K562 (cell line): ENCODE results near the gene ZNF865. TPM values are rescaled to one million over a fixed set of nuclear protein-coding genes. Genes with fewer than 3 reads are reported as not detected.
A peak's percentile ranks its signal among the peaks of the same experiment; 100 is the strongest.

Experiments
- CREM ChIP-seq: IDR thresholded peaks from 2 replicates; pipeline ENCODE4 v1.6.1; 2014; ENCODE audit warnings: antibody characterized with exemption, low read depth
- E2F4 ChIP-seq: sonication (generic); formaldehyde crosslinking; IDR thresholded peaks from 2 replicates; pipeline ENCODE4 v1.8.0; 2022; ENCODE audit warnings: mild to moderate bottlenecking, low read depth, missing genetic modification reagents
- ETS1 ChIP-seq: conservative IDR thresholded peaks from 2 replicates; pipeline ENCODE4 v1.6.1; 2011; ENCODE audit warnings: low read depth, mild to moderate bottlenecking, low read length; ENCODE audit not compliant: control insufficient read depth
- HDAC3 ChIP-seq: fragments of 450-650 bp; IDR thresholded peaks from 2 replicates; pipeline ENCODE4 v1.6.1; 2018; ENCODE audit warnings: borderline replicate concordance, mild to moderate bottlenecking, moderate library complexity; ENCODE audit not compliant: partially characterized antibody
- HDAC6 ChIP-seq: IDR thresholded peaks from 2 replicates; pipeline ENCODE4 v1.6.1; 2012; ENCODE audit warnings: low read depth, mild to moderate bottlenecking, control low read depth, inconsistent platforms, low read length, moderate library complexity
- HMG20A ChIP-seq: fragments of 450-650 bp; formaldehyde crosslinking; conservative IDR thresholded peaks from 2 replicates; pipeline ENCODE4 v1.4.0; 2020; ENCODE audit warnings: mild to moderate bottlenecking, mixed read lengths
- KLF1 ChIP-seq: fragments of 450-650 bp; IDR thresholded peaks from 2 replicates; pipeline ENCODE4 v1.6.1; 2016; ENCODE audit warnings: missing genetic modification characterization, missing compliant biosample characterization
- MCM7 ChIP-seq, 2 experiments: fragments of 450-650 bp; IDR thresholded peaks; 2 replicates each; pipeline ENCODE4 v1.6.1; 2016 to 2018
- NCOR1 ChIP-seq: fragments of 450-650 bp; IDR thresholded peaks from 2 replicates; pipeline ENCODE4 v1.6.1; 2016; ENCODE audit warnings: mild to moderate bottlenecking, moderate library complexity
- NONO ChIP-seq, 2 experiments: fragments of 200-400 bp in 1 of 2; fragments of 450-650 bp in 1 of 2; formaldehyde crosslinking in 1 of 2; IDR thresholded peaks; 2 replicates each; pipeline ENCODE4 v1.6.1; 2017; ENCODE audit warnings: low read depth in 2 of 2, mild to moderate bottlenecking in 2 of 2, moderate library complexity in 2 of 2, low read length in 1 of 2
- RFX5 ChIP-seq: IDR thresholded peaks from 2 replicates; pipeline ENCODE4 v1.6.1; 2011; ENCODE audit warnings: low read depth, mild to moderate bottlenecking, improper control_type of control experiment, low read length
- SREBF1 ChIP-seq: fragments of 150-350 bp; IDR thresholded peaks from 2 replicates; pipeline ENCODE4 v1.6.1; 2014; ENCODE audit warnings: antibody characterized with exemption, low read depth, low read length, borderline replicate concordance
- SRSF7 ChIP-seq: fragments of 200-400 bp; formaldehyde crosslinking; optimal IDR thresholded peaks from 2 replicates; pipeline ENCODE3; 2017; ENCODE audit warnings: mild to moderate bottlenecking, low read depth, low read length
- TCF15 ChIP-seq: fragments of 250-450 bp; sonication (Bioruptor Pico); IDR thresholded peaks from 2 replicates; pipeline ENCODE4 v1.8.0; 2022; ENCODE audit warnings: moderate library complexity, mild to moderate bottlenecking, inconsistent platforms
- TFAP4 ChIP-seq: sonication (generic); formaldehyde crosslinking; IDR thresholded peaks from 2 replicates; pipeline ENCODE4 v1.8.0; 2022; ENCODE audit warnings: missing genetic modification reagents, mild to moderate bottlenecking, moderate library complexity, borderline replicate concordance
- ZBTB2 ChIP-seq: fragments of 450-650 bp; IDR thresholded peaks from 2 replicates; pipeline ENCODE4 v1.6.1; 2016; ENCODE audit warnings: antibody characterized with exemption
- ZBTB8A ChIP-seq: fragments of 450-650 bp; IDR thresholded peaks from 2 replicates; pipeline ENCODE4 v1.6.1; 2018; ENCODE audit warnings: mild to moderate bottlenecking, moderate library complexity; ENCODE audit not compliant: partially characterized antibody
- ZNF239 ChIP-seq: fragments of 250-450 bp; sonication (Bioruptor Pico); IDR thresholded peaks from 2 replicates; pipeline ENCODE4 v1.4.0; 2020; ENCODE audit warnings: mild to moderate bottlenecking
- polyA plus RNA-seq, 8 experiments: library from polyadenylated mRNA; depleted of rRNA in 4 of 8; stranded (reverse) in 5 of 8; unstranded in 3 of 8; fragments of >200 nt; fragmentation: Nextera tagmentation in 2 of 8; fragmentation: Illumina TruSeq in 1 of 8; extraction: Ambion mirVana in 2 of 8; extraction: Trizol in 1 of 8; gene quantifications; 2 replicates each; pipeline versions ENCODE4 v1.2.1 to v1.2.3, GENCODE V29; 2011 to 2014; ENCODE audit warnings: inconsistent platforms in 1 of 8, missing spikeins in 1 of 8
- total RNA-seq, 7 experiments: library from RNA; depleted of rRNA in 6 of 7; stranded (reverse); fragments of >200 nt in 6 of 7; fragmentation: Illumina TruSeq in 2 of 7; extraction: Trizol in 2 of 7; gene quantifications; 2 replicates each; pipeline versions ENCODE4 v1.2.1 to v1.2.3, GENCODE V29; 2011 to 2021; ENCODE audit warnings: low replicate concordance in 1 of 7

The ZNF865 gene
- total and polyA plus RNA-seq, 9 of the 15 experiments (the other 6 are each of a cell fraction or from before 2014, with no cell fraction given), result 0.40 to 18.8 (median 1.6) TPM; not detected in 2

- TF ChIP-seq ETS1 (0 out of 2 replicates have a peak, but pooled peaks have one; percentile 12), RFX5 (no peak), ZNF239 (CRISPR knock-in tag) (no peak), SREBF1 (no peak), HDAC6 (no peak), MCM7 (IDR thresholded peaks at IDR 0.05) (no peak), NONO (IDR thresholded peaks at IDR 0.05; ENCODE audit: low read depth in 2 of 2, low read length in 1 of 2) (peak in 1 of 2 experiments; percentile 78; a peak in 2 of 4 replicates), TCF15 (CRISPR knock-in tag) (no peak), ZBTB8A (no peak), HMG20A (CRISPR knock-in tag) (no peak), KLF1 (tag) (0 out of 2 replicates have a peak, but pooled peaks have one; percentile 22), TFAP4 (peak; percentile 33; the same call in 1 of the 2 replicates), E2F4 (CRISPR knock-in tag) (no peak), ZBTB2 (peak; percentile 88), CREM (0 out of 2 replicates have a peak, but pooled peaks have one; percentile 4), HDAC3 (no peak), NCOR1 (no peak), SRSF7 (no peak)
Observed at GRCh38 chr19:55647732-55648584, 42.5 kb downstream of the ZNF865 start, which contains the start of gene CCDC106 (continued).
